HG03432 (cell line): Measurements from ENCODE around the gene UBA1.

Source experiments
- ATAC-seq: cut with Tn5 transposase; IDR thresholded peaks from one replicate; pipeline ENCODE4 v1.9.1; 2021; ENCODE audit warnings: mild to moderate bottlenecking, moderate library complexity; ENCODE audit not compliant: unreplicated experiment

Gene UBA1

DNA sequence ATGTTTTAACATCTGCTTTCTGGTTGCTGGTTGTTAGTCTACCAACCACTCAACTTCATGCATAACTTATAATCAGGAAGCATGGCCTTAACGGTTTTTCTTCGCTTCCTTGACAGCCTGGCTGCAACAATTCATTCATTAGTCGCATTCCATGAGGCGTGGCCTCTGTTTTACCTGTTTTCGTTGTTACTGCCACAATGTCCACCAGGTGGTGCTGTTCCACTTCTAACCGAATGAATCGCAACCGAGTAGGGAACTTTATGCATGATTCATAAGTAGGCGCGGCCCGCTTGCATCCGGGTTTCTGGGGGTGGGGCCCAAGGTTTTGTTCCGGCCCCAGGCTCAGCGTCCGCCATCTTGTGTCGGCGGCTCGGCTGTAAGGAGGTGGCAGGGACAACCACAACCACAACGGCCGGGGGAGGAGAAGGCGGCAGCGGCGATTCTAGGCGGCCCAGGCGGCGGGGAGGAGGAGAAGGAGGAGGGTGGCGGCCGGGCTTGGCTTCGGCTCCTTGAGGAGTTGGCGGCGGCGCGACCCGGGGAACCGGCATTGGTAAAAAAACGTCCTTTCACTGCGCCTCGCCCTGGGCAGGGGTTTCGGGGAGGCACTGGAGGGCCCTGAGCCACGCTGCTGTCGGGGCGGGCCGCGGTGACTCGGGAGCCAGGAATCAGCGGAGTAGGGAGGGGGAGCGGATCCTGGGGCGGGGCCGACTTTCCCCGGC, at the start of gene UBA1:
UBA1 (plus strand) TSS at position 355 of the 719 bp plus-strand sequence. CDS start 4,974 bp downstream, outside the sequence.
- ATAC-seq, result peak; percentile 70

DNA sequence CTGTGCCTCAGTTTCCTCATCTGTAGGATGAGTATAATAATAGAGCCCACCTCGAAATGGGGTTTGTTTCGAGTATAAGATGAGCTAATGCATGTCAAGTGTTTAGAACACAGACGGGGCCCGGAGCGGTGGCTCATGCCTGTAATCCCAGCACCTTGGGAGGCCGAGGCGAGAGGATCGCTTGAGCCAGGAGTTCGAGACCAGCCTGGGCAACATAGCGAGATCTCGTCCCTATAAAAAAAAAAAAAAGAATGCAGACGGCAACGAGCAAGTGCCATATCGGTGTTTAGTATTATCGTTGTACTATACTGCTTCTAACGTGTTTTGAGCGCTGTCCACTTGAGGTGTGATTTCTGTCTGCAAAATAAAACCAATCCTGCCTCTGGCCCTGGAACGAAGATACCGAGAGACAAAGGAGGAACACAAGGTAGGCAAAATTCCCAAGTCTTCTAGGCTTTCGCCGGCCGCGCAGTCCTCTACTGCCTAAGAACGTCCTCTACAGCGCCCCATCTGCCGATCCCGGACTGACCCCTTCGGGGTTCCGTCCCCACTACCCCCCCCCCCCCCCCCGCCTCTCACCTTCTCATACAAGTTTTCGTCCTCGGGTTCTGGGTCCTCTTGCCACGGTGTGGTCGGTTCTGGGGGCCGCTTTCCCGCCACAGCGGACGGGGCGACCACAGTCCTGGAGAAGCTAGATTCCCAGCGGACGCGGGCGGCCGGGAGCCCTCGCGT, 49.6 kb upstream of the UBA1 start:
- ATAC-seq, result peak; percentile 19

DNA sequence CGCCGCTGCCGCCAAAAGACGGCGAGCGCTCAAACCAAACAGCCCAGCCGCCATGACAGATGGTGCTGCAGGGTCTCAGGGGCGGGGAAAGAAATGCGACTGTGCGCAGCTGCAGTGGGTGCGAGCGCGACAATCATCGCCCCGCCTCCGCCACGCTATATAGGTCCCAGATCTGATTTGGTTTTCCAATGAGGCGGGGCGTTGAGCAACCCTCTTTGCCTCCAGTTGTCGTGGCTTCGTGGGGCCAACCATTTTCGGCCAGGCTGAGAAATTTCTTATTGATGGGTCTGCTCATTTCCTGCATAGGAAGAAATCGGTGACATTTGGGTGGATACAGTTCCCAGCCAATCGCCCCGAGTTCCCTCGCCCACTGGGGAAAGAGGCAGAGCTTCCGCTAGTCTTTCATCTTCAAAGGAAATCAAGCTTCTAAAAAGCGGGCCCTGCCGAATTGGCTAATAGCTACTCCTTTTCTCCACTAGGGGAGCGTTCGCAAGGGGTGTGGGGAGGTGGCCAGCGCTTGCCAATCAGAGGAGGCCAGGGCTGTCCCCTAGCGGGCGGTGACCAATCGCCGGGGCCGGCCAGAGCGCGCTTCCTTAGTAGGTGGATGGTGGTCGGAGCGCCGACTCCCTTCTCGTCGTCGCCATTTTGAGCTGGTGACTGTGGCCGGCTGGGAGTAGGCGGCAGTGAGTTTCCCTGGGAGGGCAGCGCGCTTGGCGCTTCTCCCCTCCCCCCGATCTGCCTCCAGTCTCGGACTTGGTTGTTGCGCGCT, 48.8 kb upstream of the UBA1 start, which contains the start of the genes NDUFB11 and RBM10:
NDUFB11 (minus strand) TSS at position 77 of the 769 bp plus-strand sequence; CDS start at position 54, 23 bp downstream.
RBM10 (plus strand) TSS at position 596 of the 769 bp plus-strand sequence. CDS start 2,261 bp downstream, outside the sequence.
- peak; percentile 90 for ATAC-seq

DNA sequence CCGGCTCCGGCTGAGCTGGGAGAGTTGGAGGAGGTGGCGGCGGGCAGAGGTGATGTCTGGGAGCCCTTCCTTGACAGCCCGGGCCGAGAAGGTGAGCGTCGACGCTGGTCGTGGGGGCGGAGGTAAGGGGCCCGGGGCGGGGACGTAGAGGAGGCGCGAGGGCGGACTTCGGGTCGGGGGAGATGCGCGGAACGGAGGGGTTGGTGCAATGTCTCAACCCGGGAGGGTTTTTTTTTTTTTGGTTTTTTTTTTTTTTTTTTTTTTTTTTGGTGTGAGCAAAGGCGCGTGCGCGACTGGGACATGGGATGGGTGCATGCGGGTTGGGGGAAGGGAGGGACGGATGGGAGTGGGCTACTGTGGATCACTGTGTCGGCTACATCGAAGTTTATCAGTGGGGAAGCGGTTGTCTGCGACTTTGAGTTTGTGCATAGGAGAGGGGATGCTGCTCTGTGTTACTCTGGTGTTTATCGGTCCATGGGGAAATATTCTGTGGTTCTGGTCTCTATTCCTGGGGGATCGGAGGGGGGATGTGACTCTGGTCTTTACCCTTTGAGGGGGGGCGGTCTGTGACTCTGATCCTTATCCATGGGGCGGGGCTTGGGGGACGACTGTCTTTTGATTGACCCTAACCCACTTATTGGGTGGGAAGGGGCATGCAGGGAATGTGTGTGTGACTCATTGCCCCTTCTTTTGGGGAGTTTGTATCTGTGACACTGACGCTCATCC, 48.1 kb upstream of the UBA1 start:
- peak; percentile 20 for ATAC-seq

DNA sequence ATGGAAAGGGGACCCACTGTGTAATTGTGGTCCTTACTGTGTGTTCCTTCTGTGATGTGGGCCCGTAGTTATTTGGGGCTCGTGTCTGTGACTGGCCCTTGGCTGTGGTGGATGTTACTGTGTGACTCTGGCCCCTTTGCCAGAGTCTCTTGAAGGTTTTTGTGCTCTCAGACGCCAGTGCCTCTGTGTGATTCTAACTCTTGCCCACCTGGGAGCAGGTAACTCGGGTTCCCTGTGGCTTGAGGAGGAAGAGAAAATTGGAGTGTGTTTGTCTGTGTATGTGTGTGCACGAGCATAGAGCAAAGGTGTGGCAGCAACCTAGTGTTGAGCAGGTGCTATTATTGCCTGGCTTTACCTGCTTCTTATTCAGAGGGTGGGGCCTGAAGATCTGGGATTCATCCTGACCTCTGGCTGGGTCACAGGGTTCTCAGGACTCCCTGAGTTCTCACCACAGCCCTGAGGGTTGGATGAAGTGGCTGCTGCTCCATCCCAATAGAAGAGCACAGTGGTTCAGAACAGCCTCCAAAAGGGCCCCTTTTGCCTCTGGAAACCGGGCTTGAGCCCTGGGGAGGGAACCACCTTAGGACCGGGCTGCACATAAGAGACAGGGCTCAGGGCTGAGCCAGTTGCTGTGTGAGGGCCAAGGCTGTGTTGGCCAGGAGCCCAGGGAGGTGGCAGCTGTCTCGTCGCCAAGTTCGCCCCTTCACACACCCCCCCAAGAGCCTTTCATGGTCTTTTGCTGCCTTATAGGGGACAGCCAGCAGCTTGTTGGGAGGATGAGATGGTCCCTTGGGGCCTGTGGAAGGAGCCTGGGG, 47.3 kb upstream of the UBA1 start:
- no peak for ATAC-seq

DNA sequence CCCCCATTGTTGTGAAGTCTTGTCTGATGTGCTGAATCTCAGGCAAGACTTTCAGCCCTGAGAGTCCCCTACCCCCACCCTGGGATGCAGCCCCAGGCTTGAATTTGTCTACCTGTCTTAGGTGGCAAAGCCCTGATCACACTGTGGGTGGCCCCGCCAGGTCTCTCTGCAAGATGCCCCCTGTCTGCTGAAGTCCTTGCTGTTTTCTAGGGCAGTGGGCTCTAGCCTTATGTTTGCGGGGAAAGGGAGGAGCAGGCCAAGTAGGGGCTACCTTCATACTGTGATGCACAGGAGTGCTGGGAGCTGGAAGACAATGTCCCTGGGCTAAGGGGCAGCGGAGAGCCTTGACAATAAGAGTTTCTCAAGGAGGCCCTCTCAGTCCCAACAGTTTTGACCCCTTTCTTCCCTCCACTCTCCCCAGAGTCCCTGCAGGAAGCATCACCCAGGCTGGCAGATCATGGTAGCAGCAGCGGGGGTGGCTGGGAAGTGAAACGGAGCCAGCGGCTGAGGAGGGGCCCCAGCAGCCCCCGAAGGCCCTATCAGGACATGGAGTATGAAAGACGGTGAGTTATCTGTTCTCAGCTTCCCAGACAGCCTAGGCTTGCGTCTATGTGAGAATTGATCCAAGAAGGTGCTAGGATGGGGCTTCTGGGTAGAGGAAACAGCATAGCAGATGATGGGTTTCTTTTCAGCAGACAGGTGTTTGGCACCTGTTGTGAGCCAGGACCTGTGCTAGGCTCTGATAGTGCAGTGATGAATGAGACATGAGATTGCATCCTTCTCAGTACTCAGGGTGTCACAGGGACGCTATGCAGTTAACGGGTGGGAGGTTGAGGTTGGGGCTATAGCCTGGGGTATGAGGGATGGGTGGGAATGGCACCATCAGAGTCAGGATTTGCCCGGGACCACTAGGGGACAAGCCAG, 46.4 kb upstream of the UBA1 start:
- no peak for ATAC-seq

DNA sequence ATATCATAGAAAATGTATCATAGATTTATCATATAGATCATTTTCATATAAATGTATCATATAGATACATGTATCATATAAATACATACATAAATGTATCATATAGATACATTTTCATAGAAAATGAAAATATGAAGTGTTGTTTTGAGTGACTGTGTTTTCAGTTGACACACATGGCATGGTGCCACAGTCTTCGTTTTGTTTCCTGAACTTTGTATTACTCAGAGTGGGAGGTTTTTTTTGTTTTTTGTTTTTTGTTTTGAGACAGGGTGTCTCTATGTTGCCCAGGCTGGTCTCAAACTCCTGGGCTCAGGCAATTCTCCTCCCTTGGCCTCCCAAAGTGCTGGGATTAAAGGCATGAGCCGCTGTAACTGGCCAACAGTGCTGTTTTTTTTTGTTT, 44.7 kb upstream of the UBA1 start:
- ATAC-seq, result no peak

DNA sequence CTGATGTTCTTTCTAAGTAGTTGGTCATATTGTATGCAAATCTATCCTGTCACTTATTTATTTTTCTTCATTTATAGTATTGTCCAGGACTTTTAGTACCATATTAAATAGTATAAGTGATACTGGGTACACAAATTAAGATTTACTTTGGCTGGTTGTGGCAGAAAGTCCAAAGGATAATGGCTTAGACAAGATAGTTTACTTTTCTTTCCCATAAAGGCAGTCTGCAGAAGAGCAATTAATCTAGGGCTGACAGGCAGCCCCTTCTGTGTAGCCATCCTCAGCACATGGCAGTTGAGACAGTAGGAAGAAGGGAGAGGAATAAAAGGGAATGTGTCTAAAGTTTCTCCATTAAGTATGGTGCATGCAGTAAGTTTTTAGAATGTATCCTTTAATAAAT, 42.2 kb upstream of the UBA1 start:
- ATAC-seq, result no peak

DNA sequence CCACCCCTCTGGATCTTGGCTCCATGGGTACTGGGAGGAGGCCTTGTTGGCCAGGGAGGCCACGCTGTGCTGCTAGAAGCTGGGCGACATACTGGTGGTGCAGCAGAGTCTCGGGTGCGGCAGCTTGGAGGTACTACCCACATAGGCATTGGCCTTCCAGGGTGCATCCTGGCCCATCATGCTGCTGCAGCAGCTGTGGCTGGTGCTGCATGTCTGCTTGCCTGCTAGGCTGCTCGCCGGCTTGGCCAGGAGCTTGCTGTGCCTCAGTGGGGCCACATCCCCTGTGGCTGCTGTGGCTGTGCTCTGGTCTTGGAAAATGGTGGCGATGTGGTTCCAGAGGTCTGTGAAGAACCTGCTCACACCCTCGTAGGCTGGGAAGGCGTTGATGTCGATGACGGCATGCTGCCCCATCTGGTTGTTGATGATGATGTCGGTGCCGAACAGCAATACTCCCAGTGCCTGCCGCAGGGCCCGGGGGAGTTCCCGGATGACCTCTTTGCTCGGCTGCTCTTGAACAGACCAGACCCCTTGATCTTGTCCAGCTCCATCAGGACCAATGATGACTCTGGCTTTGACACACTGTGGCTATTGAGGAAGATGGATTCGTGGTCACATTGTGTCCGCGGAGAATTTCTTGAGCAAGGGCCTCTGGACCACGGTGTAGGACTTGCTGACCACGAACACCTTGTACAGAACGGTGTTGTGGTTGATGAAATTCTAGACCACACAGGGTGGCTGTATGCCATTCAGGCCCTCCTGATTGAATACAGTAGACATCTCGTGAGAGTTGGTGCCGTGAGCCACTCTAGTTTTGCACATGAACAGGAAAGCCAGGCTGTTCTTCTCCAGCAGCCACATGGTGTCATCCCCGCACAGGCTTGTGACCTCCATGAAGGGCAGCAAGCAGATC, 36.8 kb upstream of the UBA1 start:
- no peak for ATAC-seq

DNA sequence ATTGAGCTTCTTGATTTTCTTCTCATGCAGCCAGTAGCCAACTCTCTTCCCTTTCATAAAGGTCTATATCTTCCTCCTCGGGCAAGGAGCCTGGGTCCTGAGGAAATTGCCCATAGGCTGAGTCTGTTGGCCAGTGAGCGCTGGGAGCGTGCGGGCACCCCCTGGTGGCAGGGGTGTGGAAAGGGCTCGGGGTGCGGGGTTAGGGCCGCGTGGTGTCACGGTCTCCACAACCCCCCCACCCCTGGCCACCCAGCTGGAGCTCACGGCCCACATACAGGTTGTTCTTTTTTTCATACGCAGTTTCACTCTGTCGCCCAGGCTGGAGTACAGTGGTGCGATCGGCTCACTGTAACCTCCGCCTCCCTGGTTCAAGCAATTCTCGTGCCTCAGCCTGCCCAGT, 35.5 kb upstream of the UBA1 start:
- no peak for ATAC-seq

DNA sequence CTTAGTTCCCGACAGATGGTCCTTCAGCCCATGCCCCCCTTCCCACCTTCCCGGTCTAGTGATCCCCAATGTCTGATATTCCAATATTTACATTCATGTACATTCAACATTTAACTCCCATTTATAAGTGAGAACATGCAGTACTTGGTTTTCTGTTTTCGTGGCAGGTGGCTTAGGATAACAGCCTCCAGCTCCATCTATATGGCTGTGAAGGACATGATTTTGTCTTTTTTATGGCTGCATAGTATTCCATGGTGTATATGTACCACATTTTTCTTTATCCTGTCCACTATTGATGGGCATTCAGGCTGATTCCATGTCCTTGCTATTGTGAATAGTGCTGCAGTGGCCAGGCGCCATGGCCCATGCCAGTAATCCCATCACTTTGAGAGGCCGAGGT, 34.8 kb upstream of the UBA1 start:
- no peak for ATAC-seq

DNA sequence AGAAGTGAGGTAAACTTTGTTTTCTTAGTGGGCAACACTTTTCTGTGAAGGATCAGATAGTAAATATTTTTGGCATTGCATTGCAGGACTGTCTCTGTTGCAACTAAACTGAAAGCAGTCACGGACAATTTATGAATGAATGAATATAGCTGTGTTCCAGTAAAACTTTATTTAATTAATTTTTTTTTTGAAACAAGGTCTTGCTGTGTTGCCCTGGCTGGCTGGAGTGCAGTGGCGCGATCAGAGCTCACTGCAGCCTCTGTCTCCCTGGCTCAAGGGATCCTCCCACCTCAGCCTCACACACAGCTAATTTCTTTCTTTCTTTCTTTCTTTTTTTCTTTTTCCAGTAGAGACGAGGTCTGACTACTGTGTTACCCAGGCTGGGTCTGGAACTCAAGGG, 32.8 kb upstream of the UBA1 start:
- ATAC-seq, result no peak

DNA sequence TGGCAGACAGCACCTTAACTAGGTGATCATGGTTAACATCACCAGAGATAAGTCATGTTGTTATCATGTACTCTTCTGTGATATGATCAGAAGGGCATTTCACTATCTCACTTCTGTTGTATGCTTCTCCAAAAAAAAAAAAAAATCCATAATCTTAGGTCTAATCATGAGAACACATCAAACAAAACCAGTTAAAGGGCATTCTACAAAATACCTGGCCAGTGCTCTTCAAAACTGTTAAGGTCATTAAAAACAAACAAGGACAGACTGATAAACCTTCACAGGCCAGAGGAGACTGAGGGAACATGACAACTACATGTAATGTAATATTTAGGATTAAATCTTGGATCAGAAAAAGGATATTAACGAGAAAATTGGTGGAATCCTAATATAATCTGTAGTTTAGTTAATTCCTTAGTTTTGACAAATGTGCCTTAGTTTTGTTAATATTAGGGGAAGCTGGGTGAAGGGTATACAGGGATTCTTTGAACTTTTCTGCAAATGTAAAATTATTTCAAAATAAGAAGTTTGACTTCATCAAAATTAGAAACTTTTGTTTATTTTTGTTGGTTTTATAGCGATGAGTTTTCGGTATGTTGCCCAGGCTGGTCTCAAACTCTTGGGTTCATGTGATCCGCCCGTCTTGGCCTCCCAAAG, 30.6 kb upstream of the UBA1 start:
- ATAC-seq, result no peak

DNA sequence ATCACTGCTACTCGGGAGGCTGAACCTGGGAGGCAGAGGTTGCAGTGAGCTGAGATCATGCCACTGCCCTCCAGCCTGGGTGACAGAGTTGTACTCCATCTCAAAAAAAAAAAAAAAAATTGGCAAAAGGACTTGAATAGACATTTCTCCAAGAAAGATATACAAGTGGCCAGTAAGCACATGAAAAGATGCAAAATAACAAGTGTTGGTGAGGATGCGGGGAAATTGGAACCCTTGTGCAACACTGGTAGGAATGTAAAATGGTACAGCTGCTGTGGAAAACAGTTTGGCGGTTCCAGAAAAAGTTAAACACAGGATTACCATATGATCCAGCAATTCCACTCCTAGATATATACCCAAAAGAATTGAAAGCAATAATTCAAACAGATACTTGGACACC, 29.2 kb upstream of the UBA1 start:
- no peak for ATAC-seq

DNA sequence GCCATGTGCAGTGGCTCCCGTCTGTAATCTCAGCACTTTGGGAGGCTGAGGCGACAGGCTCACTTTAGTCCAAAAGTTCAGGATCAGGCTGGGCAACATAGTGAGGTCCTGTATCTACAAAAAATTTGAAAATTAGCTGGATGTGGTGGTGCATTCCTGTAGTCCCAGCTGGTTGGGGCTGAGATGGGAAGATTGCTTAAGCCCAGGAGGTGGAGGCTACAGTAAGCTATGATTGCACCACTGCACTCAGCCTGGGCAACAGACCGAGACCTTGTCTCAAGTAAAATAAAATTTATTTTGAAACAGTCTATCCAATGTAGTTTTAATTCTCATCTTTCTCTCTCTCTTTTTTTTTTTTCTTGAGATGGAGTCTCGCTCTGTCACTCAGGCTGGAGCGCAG, 27.5 kb upstream of the UBA1 start:
- no peak for ATAC-seq

DNA sequence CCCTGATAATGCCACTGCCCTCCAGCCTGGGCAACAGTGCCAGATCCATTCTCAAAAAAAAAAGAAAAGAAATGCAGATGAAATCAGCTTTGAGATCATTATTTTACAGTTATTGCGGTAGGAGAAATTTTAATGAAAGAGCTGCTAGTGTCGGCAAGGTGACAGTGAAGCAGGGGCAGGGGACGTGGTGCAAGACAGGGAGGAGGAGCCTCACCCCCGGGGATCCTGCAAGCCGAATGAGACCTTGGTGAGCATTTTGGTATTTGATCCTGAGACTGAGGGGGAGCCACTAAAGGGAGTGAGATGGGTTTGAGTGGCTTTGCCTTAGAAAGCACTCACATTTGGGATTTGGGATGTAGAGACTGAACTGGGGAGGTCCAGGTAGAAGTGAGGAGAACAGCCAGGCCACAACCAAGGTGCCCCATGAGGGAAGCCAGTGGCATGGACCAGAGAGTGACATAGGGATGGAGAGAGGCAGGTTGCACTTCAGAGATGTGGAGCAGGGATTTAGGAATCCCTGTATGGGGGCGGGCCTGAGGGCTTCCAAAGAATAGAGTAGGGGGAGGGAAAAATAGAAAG, 25.0 kb upstream of the UBA1 start:
- ATAC-seq, result no peak

DNA sequence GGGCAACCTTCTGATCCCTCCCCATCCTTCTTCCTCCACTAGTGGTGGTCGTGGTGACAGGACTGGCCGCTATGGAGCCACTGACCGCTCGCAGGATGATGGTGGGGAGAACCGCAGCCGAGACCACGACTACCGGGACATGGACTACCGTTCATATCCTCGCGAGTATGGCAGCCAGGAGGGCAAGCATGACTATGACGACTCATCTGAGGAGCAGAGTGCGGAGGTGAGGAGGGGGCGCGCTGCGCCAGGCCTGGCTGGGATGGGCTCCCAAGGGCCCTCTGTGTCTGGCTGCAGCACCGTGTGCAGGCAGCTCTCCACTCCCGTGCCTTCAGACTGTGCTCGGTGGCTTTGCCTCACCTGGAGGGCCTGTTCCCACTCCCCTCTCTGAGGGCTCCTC, 24.4 kb upstream of the UBA1 start:
- no peak for ATAC-seq
